Stimulated activated CD4-positive, alpha-beta T cell treated with anti-CD3 and anti-CD28 coated beads, Interleukin-4, amount 100 ng/mL, for 4 hours (primary cell): ENCODE data around the gene PAPOLA.

Experiments
- DNase-seq, 2 experiments: peaks; one replicate each; pipeline ENCODE4 v3.0.0-alpha.2; 2020

PAPOLA gene

DNA sequence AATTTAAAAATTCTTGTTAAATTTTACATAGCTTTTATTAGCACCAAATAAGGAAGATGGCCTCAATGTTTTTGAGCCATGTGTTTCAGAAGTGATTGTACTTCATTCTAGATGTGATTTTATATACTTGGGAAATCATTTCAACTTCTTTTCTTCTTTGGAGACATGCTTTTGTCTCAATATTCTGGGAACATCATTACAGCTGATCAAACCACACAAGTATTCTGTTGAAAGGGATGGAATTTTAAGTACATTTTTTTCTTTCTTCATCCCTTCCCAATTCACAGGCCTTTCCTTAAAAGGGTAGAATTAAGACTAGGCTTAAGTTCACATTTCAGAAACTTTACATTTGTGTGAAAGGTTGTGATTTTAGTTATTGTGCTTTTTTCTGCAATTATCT lies 66.4 kb downstream of the PAPOLA start:
- no peak for DNase-seq

DNA sequence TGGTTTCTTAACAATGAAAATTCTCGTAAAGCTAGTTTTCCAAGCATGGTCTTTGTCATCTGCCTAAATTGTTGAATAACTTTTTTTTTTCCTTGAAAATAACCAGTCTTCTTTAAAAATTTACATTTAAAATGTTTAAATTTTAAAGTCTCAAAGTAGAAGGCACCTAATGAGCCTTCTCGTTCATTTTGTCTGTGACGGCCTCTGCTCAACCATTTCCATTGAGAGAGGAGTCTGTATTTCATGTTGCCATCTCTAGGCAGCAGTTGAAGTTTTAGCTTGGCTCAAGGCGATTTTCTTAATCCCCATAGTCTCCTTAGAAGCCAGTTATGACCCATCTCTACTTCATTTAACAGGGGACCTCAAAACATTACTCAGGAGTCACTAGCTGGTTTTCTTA lies 69.1 kb downstream of the PAPOLA start:
- DNase-seq, result no peak

DNA sequence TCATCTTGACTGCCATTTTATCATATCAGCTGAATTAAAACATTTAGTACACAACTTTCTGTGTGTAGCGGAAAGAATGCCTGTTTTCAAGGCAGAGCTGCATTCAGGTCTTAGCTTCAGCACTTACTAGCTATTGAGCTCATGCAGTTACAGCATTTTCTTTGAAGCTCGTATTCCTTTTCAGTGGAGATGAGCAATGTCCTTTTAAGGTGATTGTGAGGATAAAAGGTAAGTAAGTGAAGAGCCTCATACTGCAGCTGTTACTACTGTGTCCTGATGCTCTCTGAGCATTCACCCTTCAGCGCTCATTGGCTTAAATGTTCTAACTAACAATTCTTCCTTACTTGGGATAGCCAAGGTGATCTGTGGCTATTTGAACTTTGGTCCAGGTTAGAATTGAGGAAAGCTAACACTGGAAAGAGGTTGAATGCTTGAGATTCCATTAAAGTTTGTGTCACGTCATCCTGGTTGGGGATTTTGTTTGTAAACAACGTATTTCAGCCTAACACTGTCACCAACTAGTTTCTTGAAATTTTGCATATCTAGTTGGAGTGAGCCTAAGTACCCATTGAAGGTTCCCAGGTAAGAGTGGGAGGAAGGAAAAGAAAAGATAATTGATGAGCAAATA lies 71.4 kb downstream of the PAPOLA start:
- DNase-seq, result no peak

DNA sequence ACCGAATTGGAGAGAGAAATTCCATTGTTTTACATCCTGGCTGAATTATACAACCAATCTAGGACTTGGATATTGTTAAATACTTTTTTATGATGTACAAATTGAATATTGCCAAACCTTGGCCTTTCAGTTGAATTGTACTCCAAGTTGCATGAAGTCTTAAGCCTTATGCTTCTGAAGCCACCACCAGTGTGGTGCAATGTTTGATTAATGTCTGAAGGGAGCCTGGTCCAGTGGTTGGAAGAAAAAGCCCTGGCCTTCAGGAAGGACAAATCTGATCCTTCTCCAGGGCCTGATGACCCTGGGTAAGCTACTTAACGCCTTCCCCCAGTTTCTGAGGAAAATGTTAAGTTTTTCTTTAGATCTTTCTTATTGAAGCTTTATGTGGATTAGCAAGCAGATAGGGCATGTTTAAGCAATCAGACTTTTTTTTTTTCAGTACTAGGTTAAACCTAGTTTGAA lies 72.0 kb downstream of the PAPOLA start:
- DNase-seq, result no peak

DNA sequence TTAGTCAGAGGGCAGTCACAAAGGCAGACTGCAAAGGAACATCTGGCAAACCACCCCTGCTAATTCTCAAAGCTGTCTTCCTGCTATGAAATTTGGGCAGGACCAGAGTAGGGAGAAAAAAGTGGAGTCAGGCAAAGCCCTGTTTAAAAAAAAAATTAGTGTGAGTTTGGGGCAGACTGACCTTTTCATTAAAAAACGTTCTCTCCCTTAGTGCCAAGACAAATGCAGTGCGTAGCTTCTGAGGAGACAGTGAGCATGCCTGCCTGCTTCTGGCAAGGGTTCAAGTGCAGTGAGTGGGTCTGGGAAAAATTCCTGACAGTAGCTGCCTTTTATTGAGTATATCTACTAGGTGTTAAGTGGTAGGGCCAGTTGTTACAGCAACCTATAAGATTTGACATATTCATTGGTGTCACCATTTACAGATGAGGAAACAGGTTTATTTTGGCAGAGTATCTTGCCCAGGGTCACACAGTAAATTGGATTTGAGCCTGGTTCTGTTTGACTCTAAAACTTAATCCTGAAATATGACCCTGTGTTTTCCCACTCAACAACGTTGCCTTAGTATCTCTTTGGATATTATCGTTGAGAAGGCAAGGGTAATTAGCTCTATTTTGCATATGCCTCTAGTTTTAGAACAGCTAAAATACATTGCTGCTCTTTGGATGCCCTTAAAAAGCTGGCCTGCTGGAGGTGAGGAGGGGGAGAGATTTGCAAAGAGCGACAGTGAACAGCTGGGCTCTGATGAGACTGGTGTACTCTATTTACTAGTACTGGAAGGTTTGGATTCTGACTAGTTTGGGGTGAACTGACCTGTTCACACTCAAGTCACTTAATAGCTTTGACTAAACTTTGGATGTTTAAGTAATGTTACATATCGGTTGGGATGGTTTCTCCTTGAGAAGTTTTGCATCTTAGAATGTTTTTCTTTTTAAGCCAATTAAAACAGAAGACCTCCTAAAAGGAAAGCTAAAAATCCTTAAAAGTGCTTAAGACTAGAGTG lies 72.8 kb downstream of the PAPOLA start:
- no peak for DNase-seq

DNA sequence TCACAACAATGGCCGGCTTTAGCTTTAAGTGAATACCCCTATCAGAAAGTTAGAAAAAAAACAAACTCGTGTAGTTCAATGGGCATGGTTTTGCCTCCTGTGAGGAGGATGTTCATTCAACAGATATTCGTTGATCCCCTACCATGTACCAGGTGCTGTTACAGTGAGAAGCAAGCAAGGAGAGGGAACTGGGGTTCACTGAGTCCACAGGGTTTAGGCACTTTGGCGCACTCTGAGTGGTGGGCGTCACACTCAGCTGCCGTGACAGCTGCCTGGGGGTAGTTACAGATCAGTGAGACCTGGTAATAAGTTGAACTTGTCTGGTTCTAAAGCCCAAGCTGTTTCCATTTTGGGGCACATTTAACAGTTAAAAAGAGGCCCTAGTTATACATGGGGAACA lies 74.2 kb downstream of the PAPOLA start:
- no peak for DNase-seq

DNA sequence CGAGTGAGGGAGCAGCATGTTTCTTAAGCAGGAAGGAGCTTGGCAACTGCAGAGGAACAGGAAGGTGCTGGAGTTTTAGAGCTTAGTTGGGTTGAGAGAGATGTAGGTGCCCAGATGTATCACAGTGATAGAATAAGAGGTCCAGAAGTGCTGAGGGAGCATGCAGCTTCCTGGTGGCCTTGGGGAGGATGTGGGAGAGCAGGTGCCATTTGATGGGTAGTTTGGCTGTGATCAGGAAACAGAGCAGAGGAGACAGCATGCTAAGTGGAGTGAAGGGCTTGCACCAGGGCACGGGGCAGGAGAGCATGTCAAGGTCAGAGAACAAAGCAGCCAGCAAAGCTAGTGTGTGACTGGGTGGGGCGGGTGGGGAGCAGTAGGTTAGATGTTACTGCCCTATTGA lies 74.8 kb downstream of the PAPOLA start:
- DNase-seq, result no peak

DNA sequence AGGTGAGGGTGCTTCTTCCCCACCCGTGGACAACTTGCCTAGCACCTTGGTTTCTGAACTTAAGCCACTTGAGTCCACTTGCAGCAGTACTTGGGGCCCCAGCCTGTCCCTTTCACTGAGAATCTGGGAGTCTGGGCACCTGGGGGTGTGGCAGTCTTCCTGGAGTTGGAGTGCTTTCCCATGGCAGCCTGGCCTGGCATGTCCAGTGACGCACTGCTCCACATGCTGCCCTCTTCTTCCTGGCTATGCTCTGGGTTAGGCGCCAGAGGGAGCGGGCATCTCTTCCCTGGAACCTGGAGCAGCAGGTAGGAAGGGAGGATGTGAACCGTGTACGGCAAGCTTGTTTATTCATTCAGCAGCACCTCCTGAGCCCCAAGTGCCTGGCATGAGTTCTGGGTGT lies 76.4 kb downstream of the PAPOLA start:
- no peak for DNase-seq

DNA sequence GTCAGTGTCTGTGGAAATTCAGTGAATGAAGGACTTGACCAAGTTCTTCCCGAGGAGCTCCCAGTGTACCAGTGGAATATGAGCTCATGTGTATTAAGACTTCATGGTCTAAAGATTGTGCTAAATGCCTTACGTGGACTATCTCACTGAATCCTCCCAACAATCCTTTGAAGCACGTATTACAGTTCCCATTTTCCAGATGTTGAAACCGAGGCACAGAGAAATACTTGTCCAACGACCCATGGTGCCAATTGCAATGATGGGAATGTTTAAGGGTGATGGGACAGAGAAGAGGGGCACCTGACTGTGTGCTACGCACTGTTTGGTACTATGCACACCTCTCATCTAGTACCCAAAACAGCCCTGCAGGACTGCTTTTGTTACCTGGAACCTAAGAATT lies 77.2 kb downstream of the PAPOLA start:
- DNase-seq, result no peak

DNA sequence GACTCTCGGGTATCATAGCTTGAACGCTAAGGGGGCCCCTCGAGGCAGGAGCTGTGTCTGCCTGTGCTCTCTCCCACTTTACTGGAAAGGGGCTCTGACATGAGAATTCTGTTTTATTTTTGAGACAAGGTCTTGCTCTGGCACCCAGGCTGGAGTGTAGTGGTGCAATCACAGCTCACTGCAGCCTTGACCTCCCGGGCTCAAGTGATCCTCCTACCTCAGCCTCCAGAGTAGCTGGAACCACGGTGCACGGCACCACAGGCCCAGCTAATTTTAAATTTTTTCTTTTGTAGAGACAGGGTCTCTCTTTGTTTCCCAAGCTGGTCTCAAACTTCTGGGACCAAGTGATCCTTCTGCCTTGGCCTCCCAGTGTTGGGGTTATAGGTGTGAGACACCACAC lies 77.7 kb downstream of the PAPOLA start:
- DNase-seq, result no peak

DNA sequence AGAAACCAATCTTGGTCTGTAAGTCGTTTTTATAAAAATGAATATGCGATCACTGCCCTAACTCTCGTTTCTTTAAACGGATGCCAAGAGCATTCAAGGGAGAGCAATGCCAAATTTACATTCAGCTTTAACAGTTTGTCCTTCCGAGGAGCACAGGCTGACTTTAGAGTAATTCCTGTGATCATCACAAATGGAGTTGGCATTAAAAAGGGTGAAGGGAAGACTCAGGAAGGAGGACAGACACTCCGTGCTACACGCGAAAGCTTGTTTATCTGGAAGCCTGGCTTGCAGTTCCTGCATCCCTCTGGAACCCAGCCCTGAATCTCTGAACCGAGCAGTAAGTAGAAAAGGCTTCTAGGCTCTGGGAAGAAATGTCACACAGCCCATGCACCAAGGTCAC lies 78.4 kb downstream of the PAPOLA start:
- no peak for DNase-seq

DNA sequence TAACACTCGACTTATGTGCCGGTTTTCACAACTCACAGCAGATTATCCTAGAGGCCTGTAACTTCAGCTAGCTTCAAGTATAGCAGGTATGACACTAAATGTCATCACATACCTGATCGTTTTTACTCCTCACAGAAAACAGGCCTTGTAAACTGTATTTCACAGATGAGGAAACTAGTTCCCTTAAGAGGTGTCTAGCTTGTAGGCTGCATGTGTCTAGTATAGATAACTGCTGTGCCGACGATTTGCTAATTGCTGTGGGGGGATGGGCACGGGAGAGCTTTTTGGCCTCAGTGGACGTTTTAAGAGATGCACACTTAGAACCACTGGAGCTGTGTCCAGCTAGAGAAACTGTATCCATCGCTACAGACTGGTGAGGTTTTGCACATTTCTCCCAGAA lies 78.8 kb downstream of the PAPOLA start:
- no peak for DNase-seq

DNA sequence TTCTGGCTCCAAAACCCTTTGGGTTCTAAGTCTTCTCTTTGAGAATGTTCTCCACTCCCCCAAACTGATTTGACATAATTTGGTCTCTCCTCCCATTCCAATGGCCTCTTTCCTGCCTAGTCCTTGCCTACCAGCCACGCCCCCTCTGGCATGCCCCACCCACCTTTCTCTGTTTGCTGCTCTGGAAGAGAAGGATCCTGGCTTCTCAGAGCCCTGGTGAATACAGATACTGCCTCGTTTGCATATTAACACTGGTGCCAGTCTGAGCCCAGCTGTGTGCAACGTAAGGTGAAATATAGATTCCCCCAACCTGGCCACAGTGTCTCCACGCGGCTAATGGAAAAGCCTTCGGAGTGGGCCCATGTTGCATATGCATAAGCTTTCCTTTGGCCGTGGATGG lies 79.7 kb downstream of the PAPOLA start:
- DNase-seq, result no peak

DNA sequence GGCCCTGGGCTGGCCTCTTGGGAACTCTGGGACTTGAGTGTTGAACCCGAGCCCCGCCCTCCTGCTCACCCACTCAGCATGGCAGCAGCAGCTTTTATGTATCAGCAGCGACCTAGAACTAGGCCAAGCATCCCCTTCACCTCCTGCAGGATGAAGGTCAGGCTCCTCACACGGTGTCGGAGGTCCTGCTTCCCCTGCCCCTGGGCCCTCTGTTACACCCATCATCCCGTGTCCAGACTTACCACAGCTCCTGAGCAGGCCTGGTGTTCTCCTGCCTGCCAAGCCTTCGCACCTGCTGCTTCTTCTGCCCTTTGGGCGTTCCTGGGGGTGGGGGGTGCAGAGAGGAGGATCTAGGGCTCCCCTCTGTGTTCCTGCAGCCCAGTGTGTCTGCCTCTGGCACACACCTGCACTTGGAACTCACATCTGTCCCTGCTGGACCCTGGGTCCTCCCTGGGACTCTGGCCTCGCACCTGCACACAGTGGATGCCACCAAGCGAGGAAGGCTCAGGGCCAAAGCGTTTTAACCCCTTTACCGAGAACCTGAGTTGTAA lies 80.3 kb downstream of the PAPOLA start:
- no peak for DNase-seq

DNA sequence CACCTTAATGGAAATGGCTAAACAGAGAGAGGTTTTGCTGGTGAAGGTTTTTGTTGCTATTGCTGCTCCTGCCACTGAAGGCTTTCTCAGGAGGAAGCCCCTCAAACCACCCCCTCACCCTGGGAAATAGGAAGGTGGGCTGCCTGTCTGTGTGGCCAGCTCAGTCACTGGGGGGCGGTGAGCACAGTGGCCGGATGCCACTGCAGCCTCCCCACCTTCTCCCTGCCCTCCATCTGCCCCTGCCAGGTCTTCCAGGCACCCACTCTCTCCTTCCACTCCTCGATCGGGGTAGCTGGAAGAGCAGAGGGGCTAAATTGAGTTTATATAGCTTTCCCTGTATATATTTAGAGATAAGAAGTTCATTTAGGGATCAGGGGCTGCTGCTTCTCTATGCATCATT lies 80.8 kb downstream of the PAPOLA start:
- DNase-seq, result no peak

DNA sequence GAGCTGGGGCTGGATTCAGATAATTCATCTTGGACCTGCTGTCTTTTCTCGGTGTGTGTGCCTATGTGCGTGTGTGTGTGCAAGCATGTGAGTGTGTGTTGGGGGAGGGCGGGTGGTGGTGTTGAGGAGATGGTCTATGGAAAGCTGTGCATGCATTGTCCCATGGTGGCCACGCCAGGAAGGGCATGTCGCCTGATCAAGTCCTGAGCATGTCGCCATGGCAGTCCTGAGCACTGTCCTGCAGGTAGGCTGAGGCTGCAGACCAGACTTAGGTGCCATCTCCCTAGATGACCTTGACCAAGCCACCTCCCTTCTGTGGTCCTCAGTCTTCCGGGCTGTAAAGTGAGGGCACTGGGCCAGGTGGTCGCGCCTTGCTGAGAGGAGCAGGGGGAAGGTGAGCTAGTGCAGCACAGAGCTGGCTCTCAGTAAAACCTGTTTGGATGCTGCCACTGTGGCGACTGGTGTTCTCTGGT lies 81.4 kb downstream of the PAPOLA start:
- no peak for DNase-seq

DNA sequence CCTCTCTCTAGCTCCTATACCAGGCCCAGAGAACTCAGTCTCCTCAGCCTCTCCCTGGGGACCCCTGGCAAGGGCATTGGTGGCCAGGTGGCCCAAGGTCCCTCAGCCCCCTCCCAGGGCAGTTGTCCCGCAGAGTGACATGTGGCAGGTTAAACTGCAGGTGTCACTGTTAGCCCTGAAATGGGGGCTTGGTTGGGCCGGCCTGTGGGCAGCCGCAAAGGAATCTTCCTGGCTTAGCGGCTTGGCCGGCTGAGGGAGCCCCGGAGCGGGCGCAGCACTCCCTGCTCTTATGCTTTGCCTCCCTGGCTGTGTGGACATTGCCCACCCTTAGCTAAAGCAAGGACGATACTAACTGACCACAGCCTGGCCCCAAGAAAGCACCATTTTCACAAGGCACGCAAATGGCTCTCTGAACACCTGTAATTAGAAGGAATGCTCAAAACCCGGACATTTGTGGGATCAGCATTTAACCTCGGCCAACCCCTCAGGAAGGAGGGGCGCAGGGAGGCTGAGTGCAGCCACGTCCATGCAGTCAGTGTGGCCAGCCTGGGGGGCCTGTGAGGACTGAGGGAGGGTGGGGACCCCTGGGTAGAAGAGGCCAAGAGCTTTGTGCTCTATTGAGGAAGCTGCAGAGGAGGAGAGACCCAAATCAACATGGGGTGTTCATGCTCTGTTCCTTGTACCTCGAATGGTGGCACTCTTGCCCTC lies 82.2 kb downstream of the PAPOLA start:
- no peak for DNase-seq

DNA sequence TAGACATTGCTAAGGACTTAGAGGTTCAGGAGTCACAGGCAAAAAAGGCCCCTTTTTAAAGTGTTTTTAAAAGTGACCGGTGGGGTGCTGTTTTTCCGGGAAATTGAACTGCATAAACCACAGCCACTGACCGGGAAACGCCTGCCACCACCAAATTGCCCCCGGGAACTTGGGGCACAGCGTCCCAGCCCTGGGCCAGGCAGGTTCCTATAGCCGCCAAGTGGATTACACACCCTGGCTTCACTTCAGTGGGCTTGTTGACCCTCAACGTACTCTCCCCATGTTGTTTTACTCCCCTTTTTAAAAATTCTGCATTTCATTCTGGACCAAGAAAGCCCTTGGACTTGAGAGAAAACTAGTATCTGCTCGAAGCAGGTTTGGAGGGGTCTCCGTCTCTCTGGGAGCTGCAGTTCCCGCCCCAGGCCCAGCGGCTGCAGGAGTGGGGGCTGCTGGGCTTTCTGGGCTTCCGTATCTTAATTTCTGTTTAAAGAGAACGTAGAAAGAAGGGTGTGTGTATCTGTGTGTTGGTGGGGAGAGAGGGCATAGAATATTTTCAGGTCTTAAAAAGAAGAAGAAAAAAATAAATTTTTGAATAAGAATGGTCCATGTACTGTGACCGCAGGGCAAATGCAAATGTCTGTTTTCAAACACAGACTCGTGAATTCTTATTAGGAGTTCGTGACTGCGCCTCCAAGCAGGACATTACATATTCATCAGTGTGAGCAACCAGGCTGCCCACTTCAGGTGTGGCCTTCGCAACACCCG lies 82.9 kb downstream of the PAPOLA start:
- DNase-seq, result no peak

DNA sequence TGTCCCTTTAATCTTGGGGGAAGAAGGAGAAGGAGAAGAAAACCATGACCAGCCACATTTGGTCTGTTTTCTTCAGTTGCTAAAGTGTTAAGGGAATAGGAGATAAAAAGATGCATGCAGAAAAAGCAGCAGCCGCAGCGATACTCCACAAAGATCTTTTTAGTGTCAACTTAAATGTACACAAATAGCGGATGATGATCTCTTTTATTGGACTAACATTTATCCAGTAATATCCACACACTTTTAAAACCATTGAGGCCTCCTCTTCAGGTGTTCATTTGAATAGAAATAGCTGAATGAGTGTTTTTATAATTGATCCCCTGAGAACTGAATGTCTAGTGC lies 83.5 kb downstream of the PAPOLA start:
- no peak for DNase-seq

DNA sequence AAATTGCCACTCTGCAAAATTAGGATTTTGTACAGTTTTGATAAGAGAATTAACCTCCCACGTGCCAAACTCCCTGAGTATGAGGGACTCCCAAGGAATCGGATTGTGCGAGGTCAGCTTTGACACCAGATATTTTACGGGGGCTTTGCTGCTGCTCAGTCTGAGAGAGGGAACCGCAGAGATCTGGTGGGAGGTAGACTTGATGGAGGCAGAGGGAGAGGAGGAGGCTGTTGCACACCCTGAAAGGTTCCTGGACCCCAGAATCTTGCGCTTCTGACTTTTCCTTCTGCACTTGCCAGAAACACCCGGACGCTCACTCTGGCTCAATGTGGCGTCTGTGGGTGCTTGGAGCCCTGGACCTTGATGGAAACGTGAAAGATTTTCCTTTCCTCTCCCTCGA lies 83.9 kb downstream of the PAPOLA start:
- no peak for DNase-seq

DNA sequence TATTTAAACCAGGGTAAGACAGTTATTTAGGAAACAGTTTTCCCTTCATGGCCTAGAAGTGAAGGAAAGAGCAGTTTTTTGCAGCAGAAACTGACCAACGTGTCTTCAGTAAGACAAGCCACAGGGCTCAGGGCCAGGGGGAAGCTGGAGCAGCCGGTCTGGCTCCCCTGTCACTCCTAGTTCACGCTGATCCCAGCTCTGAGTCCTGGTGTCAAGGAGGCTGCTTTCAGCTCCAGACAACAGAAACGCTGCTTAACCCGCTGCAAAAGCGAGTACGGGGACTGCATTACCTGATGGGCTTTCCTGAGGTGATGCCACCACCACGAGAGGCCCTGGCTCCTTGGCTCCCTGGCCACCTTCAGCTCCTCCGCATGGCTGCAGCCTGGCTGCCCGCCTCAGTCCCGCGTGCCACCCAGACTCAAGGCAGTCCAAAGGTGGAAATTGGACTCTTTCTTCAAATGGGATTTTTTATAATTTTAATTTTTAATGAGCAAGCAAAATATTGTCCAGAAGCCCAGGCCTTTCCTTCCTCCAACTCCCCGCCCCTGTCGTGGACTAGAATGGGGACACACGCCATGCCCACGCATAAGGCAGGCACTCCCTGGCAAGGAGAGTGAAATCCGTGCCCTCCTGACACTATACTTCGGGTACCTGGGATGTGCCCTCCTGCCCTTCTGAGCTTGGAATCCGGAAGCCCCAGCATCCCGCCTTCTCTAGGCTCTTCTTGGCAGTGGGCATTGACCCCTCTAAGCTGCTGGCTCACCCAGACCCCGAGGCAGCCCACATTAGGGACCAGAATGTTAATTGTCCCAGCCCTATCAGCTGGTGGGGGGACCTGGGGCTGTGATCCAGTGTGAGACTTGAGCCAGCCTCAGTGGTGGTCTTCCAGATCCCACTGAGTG lies 85.0 kb downstream of the PAPOLA start:
- DNase-seq, result no peak
